ENCODE data around the gene TNFRSF4. TPM values are rescaled to one million over a fixed set of nuclear protein-coding genes. Genes with fewer than 3 reads are reported as not detected.

TNFRSF4 gene
- total and polyA plus RNA-seq, 10 of the 15 experiments (the other 5 are each of a cell fraction or from before 2014, with no cell fraction given), result 0.05 to 7.3 (median 2.5) TPM; not detected in 1

- TF ChIP-seq E2F8 (IDR thresholded peaks at IDR 0.05; ENCODE audit: low read depth, partially characterized antibody), result no peak
- TF ChIP-seq RUNX3 (IDR thresholded peaks at IDR 0.05; ENCODE audit: low read length), result no peak
- no peak for TF ChIP-seq TBL1XR1 (IDR thresholded peaks at IDR 0.05; ENCODE audit: low read depth, low read length)
- no peak for TF ChIP-seq MTA2 (IDR thresholded peaks at IDR 0.05; ENCODE audit: low read depth)
- no peak for TF ChIP-seq RCOR1 (conservative IDR thresholded peaks at IDR 0.05; ENCODE audit: low read depth, low read length)
These were observed 12.0 kb upstream of the TNFRSF4 start (continued) for GRCh38 chr1:1225913-1226312.

- H2AFZ ChIP-seq (ENCODE audit: control insufficient read depth, low read depth, low read length), result no peak overlapping the region
- no peaks in the 10 kb centered on the region for H4K20me1 ChIP-seq (ENCODE audit: control insufficient read depth, insufficient read depth)
- H3K4me3 ChIP-seq, result no peak overlapping the region
- no peak overlapping the region for H3K9ac ChIP-seq (ENCODE audit: control insufficient read depth, insufficient read depth, low read length)
- H3K4me2 ChIP-seq (ENCODE audit: control insufficient read depth, insufficient read depth), result no peak overlapping the region
- WGBS (ENCODE audit: insufficient coverage, insufficient replicate concordance, low lambda C conversion rate, missing lambda C conversion rate), result 97% methylated on average over 29 of the region's 34 CpGs
- no peaks in the 10 kb centered on the region for H3K27me3 ChIP-seq (replicated peaks in 1 of 2; ENCODE audit: control insufficient read depth in 2 of 2, insufficient read depth in 2 of 2, low read length in 1 of 2)
- ChIA-PET POLR2A (interaction anchor here (0.5 kb wide), 1 partner anchor 39 kb away, joined by 3 read pairs; no protein-coding TSS in a partner anchor), SMC1A (ENCODE audit: uncharacterized antibody, unreplicated experiment) (no interaction called here), RAD21 (ENCODE audit: unreplicated experiment) (no interaction called here), CTCF (no interaction called here)
- H3K27ac ChIP-seq (ENCODE audit: control insufficient read depth, insufficient read depth), result no peak overlapping the region
- ATAC-seq (no peak), FAIRE-seq (no peak), DNase-seq (ENCODE audit: low read depth, low spot score) (no peak)
- peaks cover 4% of the 10 kb centered on the region for H3K4me1 ChIP-seq (ENCODE audit: control insufficient read depth, insufficient read depth, low read length)
- in situ Hi-C loops (cut with MboI) (no loop called here), intact Hi-C loops (cut with micrococcal nuclease; ENCODE audit: unreplicated experiment) (no loop called here)
- H3K36me3 ChIP-seq (ENCODE audit: control insufficient read depth in 2 of 2, insufficient read depth in 2 of 2, low read length in 1 of 2), result peaks cover 10 to 44% of the 10 kb centered on the region in 2 experiments; a peak in 3 of 4 replicates
- TF ChIP-seq RELA (IDR thresholded peaks at IDR 0.05; ENCODE audit: borderline replicate concordance, partially characterized antibody), result no peak
- TF ChIP-seq FOS (IDR thresholded peaks at IDR 0.05; ENCODE audit: borderline replicate concordance, extremely low read depth, insufficient read length), result no peak
- TF ChIP-seq ZNF592 (IDR thresholded peaks at IDR 0.05), result no peak
- TF ChIP-seq SMAD1 (IDR thresholded peaks at IDR 0.05; ENCODE audit: low read depth, partially characterized antibody), result no peak
- no TSS peak for BruUV-seq (replicated peaks)
- peaks cover 28% of the 10 kb centered on the region for H3K79me2 ChIP-seq (ENCODE audit: control insufficient read depth, insufficient read depth, low read length)
- H3K9me3 ChIP-seq (replicated peaks; ENCODE audit: control insufficient read depth, insufficient read depth, low read length), result no peaks in the 10 kb centered on the region
These were observed 11.4 kb upstream of the TNFRSF4 start for GRCh38 chr1:1225238-1225845.
